H54 (cell line): ENCODE data around the gene IMPACT.

Experiments
- DNase-seq: peaks from one replicate; pipeline ENCODE4 v3.0.0; 2011; ENCODE audit warnings: low spot score, mixed read lengths; ENCODE audit not compliant: insufficient read length
- FAIRE-seq: peaks from 3 replicates; lab custom pipeline; 2011; peaks lifted over from hg19 to GRCh38; lab: Jason Lieb, UNC
- POLR2A ChIP-seq: IDR thresholded peaks from 2 replicates; pipeline ENCODE4 v1.6.1; 2011; ENCODE audit warnings: low read depth, mild to moderate bottlenecking, low read length

Gene IMPACT

GRCh38 chr18:24443870-24444269 is 17.4 kb downstream of the IMPACT start:
- FAIRE-seq (no peak), DNase-seq (no peak)
- no peak for TF ChIP-seq POLR2A

- DNase-seq: no peak
- TF ChIP-seq POLR2A: no peak
- FAIRE-seq: no peak
Measured at GRCh38 chr18:24446453-24446852, 20.0 kb downstream of the IMPACT start.

GRCh38 chr18:24446953-24447538 is 20.6 kb downstream of the IMPACT start:
- FAIRE-seq (no peak), DNase-seq (no peak)

GRCh38 chr18:24447961-24448360 is 21.5 kb downstream of the IMPACT start:
- no peak for DNase-seq
- TF ChIP-seq POLR2A: no peak
- FAIRE-seq: no peak

More at GRCh38 chr18:24446953-24447538, 20.6 kb downstream of the IMPACT start:
- TF ChIP-seq POLR2A: no peak

- no peak for DNase-seq
- FAIRE-seq: no peak
Measured at GRCh38 chr18:24456549-24456948, 30.1 kb downstream of the IMPACT start.

GRCh38 chr18:24459772-24460171 is 33.3 kb downstream of the IMPACT start:
- DNase-seq: no peak
- no peak for TF ChIP-seq POLR2A
- FAIRE-seq: no peak

More at GRCh38 chr18:24456549-24456948, 30.1 kb downstream of the IMPACT start:
- TF ChIP-seq POLR2A: no peak

- no peak for FAIRE-seq
Measured at GRCh38 chr18:24460388-24460787, 33.9 kb downstream of the IMPACT start, which contains the start of gene HRH4. HRH4 (plus strand) TSS chr18:24460637; CDS start chr18:24460729, 92 bp downstream.

DNA sequence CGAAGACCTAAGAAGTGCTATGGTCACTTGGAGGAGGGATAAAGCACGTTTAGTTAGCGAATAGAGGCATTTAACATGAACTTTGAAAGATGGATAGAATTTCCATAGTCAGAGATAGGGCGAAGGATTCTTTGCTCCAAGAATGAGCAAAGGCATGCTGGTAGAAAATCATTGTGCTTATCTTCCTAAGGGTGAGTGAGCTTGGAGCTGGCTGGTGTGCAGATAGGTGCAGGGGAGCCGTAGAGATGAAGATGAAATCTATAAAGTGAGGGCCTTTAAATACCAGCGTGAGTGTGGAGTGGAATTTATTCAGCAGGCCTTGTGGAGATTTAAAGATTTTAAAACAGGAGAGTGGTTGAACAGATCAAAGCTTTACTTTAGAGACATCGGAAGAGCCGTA is 35.5 kb downstream of the IMPACT start:
- FAIRE-seq (no peak), DNase-seq (no peak)
- no peak for TF ChIP-seq POLR2A

More at GRCh38 chr18:24460388-24460787, 33.9 kb downstream of the IMPACT start, which contains the start of gene HRH4:
- no peak for DNase-seq
- TF ChIP-seq POLR2A: no peak

DNA sequence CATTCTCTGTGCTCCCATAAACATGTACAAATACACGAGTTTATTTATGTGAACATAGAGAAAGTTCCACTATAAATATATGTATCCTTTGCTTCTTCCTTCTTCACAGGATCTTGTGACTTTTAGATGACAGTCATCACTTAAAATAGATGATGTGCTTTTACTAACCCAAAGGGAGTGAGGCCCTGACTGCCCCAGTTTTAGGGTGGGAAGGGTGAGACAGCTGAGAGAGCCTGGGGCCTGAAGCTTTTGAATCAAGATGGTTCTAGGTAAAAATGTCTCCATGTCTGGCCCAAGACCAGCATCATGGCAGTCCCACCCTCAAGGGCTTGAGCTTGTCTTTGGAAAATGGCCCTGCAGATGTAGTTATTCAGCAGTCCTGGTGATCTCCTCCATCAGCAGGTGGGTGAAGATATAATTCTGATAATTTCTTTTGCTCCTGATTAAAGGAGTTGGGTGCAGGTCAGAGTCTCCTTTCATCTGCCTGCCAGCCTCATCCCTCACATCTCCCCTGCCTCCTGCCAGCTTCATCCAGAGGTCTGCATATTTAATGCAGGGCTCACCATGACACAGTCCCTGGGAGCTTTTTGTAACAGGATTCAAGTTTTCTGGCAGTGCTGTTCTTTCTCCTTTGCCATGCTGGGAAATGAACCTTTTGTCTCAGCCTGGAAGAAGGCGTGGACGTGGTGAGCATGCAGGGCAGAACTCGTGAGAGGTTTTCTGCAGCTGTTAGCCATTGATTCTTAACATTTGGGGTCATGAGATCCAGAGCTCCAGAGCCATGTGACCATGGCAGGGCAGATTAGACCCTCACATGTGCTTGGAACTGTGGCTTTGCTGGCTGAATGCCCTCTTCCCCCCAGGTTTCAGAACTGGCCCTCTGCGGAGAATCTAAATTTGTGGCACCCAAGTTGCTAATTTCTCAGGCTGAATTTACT is 36.6 kb downstream of the IMPACT start:
- DNase-seq (no peak), FAIRE-seq (no peak)
- TF ChIP-seq POLR2A: no peak

- TF ChIP-seq POLR2A: no peak
Measured at GRCh38 chr18:24465486-24465885, 39.0 kb downstream of the IMPACT start.

DNA sequence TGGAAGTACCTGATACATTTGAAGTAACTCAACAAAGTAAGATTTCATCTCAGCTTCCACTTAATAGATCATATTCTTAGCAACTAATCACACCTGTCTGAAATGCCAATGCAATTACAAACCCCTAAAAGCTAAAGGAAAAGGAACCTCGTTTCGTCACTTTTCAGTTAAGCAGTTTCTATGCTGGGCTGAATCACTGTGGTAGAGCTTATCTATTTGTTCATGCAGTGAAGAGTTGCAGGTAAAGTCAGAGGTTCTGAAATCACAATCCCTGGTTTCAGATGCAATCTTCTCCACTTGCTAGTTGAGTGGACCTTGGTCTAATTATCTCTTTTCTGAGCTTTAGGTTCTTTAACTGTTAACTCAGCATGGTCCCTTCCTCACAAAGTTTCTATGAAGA is 40.3 kb downstream of the IMPACT start:
- TF ChIP-seq POLR2A: no peak
- no peak for DNase-seq
- no peak for FAIRE-seq

More at GRCh38 chr18:24465486-24465885, 39.0 kb downstream of the IMPACT start:
- FAIRE-seq (no peak), DNase-seq (no peak)

DNA sequence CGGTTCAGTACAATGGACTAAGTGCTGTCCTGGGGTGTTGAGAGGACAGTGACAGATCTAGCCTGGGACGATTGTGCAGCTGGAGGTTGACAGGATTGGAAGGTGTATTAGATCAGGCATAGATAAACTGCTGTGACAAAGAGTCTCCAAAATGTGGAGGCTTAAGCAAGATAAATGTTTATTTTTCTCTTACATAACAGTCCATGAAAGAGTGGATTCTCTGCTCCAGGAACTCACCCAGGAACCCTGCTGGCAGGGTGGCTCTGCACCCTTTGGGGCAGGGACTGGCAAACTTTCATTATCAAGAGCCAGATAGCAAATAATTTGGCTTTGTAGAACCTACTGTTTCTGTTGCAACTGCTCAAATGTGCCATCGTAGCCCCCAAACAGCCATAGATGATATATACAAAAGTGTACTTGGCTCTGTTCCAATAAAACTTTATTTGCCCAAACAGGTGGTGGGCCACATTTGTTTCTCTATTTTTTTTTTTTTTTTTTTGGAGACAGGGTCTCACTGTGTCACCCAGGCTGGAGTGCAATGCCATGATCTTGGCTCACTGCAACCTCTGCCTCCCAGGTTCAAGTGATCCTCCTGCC is 43.6 kb downstream of the IMPACT start:
- no peak for TF ChIP-seq POLR2A
- no peak for FAIRE-seq

GRCh38 chr18:24470805-24471204 is 44.3 kb downstream of the IMPACT start:
- no peak for TF ChIP-seq POLR2A
- FAIRE-seq: no peak
- no peak for DNase-seq

More for the DNA sequence above, 43.6 kb downstream of the IMPACT start:
- DNase-seq: no peak

DNA sequence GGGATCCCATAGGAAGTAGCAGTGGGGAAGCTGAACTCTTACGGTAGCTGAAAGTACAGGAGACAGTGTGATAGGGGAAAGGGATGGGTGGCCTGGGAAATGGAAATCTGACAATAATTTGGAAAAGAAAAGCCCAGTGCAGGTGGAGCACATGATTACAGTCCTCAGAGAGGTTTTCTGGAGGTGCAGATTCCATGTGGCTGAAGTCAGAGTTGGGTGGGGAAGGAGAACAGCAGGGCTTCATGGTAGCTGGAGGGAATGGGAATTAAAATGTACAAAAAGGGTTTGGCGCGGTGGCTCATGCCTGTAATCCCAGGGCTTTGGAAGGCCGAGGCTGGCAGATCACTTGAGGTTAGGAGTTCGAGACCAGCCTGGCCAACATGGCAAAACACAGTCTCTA is 46.1 kb downstream of the IMPACT start:
- DNase-seq (no peak), FAIRE-seq (no peak)
- TF ChIP-seq POLR2A: no peak
